SH-SY5Y (cell line): ENCODE measurements around the gene GET3.
A peak's percentile ranks its signal among the peaks of the same experiment; 100 is the strongest.

Experiments used
- GATA2 ChIP-seq: IDR thresholded peaks from 2 replicates; pipeline ENCODE4 v1.6.1; 2011; ENCODE audit warnings: mild to moderate bottlenecking, low read depth, low read length
- GATA3 ChIP-seq: IDR thresholded peaks from 2 replicates; pipeline ENCODE4 v1.6.1; 2011; ENCODE audit warnings: low read depth, mild to moderate bottlenecking, low read length, moderate library complexity

GET3 gene

DNA sequence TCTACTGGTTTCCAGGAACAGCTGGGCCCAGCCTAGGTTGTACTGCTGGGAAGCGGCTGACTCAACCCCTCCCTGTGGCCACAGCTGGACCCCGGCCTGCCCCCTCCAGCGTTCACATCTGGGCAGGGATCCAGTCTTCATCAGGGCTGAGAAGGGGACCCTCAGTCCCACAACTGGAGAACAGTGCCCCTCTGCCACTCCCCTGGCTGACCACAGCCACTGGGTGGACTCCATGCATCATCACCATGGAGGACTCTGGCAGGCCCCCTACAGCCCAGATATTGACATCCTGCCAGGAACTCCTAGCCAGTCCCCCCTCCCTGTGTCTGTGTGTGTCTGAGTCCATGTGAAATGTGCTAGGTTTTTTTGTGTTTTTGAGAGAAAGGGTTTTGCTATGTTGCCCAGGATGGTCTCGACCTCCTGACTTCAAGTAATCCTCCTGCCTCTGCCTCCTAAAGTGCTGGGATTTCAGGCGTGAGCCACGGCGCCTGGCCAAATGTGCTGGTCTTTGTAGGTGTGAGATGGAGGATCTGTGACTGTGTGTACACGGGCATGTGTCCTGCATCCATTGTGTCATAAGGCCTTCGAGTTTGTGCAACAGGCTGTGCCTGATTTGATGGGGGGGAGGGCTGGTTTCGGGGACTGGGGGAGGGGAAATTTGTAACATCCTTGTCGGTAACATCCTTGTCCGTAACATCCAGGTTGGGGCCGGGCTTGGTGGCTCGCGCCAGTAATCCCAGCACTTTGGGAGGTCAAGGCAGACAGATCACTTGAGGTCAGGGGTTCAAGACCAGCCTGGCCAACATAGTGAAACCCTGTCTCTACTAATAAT, 42.1 kb downstream of the GET3 start:
- no peak for TF ChIP-seq GATA3
- no peak for TF ChIP-seq GATA2

DNA sequence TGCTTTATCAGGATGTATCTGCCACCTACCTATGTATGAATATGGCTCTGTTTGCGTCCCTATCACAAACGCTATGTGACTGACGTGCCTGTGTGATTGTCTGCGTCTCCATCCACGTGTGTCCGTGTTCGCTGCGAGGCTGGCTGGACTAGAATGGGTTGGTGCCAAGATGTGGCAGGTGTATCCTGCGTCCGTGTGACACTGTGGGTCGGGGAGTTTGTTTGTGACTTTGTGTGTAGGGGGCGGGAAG, 44.8 kb downstream of the GET3 start:
- no peak for TF ChIP-seq GATA3
- no peak for TF ChIP-seq GATA2

DNA sequence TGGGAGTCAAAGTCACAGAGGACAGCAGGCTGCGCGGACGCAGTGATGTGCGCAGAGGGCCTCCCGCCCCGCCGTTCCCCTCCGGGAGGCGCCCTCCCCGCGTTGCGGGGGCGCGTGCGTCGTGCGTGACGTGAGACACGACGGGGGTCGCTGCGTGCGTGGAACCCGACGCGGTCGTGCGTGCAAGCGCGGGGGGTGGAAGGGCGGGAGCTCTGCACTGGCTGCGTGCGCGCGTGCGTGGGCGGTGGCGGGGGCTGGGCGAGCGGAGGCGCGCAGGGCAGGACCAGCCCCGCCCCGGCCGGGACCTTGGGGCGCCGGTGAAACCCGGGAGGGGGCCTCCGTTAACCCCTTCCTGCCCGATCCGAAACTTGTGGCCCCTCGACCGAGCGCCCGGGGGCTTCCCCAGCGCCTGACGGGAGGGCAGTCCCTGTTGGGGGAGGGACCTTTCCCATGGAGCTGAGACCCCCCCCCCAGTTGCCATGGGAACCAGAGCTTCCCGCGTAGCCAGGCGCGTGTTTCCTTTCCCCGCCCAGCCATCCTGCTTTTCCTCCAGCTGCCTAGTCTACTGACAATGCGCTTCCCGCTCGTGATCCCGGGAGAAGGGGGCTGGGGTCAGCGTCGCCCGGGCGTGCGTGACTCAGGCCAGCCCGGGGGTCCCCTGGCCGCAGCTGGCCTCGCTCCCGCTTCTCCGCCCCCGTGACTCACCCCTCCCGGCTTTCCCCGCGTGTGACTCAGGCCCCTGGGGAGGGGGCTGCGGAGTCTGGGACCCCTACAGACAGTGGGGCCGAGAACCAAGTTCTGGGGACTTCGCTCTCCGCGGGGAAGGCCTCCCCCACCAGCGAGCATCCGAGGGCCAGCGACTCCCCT, 45.4 kb downstream of the GET3 start:
- TF ChIP-seq GATA3 (no peak), GATA2 (no peak)

DNA sequence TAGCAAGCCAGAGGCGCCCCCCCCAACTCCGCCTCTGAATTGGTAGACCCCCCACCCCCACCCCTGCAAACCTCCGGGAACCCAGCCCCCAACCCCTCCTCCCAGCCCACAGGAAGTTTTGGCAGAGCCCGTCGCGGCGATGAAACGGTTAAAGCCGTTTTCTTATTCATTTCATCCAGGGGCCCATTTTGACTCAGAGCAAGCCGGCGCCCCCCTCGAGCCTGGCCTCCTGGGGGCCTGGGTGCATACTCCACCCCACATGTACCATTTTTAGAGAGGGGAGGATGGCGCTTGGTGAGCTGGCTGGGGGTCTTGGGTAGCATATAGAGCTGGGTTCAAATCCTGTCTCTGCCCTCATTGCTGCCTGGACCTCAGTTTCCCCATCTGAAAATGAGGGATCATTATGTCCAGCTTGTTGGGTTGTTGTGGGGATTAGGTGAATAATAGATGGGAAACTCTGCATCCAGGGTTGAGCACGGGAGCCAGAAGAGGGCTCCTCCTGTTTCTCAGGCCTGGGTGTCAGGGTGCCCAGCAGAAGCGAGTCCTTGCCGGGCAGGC, 46.1 kb downstream of the GET3 start:
- TF ChIP-seq GATA3 (no peak), GATA2 (no peak)

DNA sequence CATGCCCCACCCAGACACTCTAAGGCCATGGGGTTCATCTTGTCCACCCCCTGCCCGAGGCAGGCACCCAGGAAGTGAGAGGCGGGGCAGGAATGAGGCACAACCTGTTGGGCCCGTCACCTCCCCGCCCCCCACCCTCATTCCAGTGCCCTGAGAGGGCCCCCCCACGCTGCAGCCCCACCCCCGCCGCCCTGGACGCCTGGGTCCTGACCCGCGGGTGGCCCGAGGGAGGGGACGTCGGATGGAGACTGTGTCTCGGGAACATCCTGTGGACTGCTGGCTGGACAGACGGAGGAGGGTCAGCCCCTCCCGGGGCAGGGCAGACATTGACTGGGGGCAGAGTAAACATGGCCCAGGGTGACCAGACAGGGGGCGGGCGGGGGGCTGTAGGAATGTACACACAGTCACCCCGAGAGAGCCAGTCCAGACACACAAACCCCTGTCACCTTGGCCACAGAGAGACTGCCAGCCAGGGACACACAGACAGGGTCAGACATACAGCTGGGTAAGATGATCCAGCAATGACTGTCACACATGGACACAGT, 46.6 kb downstream of the GET3 start:
- TF ChIP-seq GATA2 = no peak
- no peak for TF ChIP-seq GATA3

DNA sequence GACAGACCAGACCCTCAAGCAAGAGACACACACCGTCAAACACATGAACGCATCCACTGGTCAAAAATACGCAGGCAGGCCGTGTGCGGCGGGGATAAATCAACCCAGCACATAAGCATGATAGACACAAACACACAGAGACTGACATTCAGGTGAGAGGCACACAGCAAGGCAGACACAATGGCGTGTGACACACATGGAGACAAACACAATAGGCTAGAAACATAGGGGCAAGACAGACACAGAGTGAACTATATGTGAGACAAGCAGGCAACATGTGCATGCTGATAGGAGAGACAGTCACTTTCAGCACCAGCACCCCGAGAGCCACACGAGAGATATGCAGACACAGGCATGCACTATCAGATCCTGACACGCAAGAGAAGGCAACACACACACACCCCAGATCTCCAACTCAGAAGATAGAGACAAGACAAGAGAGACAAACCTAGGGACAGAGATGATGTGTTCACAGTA, 47.1 kb downstream of the GET3 start:
- TF ChIP-seq GATA2 (peak; percentile 63), GATA3 (no peak)

DNA sequence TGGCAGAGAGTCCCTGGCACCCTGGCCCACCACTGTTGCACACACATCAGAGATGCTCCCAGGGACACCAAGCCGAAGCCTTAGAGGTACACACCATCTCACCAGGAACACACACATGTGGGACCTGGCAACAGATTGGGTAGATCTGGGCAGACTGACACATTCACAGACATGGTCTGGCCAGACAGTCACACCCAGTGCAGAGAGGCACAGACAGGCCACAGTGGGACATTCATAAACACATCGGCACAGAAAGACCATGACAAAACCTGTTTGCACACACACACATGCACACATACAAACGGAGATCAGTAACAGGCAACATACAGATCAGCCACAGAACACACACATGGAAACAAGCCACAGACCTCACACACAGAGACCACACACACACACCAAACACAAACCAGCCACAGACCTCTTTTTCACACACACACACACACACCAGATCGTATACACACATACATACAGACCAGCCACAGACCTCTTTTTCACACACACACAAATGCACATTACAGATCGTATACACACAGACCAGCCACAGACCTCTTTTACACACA, 47.7 kb downstream of the GET3 start:
- TF ChIP-seq GATA3 (no peak), GATA2 (no peak)

DNA sequence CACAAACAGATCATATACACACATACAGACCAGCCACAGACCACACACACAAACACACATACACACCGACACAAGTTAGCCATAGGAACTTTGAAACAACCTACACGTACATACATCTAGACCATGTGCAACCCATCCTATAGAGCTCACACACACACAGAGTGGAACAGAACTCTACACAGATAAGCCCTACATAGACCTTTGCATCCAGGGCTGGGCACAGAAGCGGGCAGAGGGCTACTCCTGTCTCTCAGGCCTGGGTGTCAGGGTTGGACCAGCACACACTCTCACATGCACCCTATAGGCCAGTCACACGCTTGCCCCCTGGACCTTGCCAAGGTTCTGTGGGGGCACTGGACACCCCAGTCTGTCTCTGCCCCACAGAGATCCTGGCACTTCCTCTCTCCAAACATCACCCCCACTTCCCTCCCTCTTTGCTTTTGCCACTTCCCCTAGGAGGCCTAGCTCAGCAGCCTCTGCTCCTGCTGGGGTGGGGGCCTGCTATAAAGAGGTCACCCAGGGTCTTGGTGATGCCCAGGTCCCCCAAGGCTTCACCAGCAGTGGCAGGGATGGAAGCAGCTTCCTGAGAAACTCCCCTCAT, 48.2 kb downstream of the GET3 start:
- TF ChIP-seq GATA2 = no peak
- no peak for TF ChIP-seq GATA3

DNA sequence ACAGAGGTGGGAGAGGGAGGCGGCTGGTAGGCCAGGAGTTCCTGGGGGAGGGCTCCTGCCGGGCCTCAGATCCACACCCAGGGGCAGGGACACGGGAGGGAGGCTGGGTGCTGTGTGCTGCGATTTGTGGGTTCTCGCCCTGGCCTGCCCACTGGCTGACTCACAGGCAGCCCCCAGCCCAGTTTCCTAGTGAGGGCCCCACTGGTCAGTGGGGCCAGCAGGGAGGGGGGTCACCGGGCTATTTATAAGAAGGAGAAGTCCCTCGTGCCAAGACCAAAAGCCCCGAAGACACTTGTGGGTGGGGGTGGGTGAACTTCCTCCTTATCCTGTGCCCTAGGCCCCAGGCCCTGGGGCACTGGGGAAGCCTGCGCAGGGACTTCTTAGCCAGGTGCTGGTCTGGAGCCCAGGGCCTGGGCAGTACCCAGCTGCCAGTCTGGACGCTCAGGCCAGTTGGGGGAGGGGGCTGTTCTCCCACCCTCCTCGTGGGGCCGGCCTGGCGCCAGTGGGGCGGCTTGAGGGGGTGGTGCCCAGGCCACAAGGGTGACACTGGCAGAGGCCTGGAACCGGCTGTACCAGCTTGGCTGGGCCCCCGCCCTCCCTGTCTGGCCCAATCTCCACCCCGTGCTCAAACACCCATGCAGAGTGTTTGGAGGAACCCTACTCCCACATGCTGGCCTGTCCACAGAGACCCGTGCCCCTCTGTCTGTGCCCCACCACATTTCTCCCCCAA, 49.0 kb downstream of the GET3 start:
- TF ChIP-seq GATA3 (no peak), GATA2 (no peak)

DNA sequence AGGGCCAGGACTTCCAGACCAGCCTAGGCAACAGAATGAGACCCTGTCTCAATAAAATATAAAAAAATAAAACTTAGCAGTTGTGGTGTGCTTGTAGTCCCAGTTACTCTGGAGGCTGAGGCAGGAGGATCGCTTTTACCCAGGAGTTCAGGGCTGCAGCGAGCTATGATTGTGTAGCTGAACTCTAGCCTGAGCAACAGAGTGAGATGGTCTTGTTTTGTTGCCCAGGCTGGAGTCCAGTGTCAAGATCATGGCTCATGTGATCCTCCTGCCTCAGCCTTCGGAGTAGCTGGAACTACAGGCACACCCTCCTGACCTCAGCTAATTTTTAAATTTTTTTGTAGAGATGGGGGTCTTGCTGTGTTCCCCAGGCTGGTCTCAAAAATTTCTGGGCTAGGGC, 49.7 kb downstream of the GET3 start:
- TF ChIP-seq GATA3 (no peak), GATA2 (no peak)

DNA sequence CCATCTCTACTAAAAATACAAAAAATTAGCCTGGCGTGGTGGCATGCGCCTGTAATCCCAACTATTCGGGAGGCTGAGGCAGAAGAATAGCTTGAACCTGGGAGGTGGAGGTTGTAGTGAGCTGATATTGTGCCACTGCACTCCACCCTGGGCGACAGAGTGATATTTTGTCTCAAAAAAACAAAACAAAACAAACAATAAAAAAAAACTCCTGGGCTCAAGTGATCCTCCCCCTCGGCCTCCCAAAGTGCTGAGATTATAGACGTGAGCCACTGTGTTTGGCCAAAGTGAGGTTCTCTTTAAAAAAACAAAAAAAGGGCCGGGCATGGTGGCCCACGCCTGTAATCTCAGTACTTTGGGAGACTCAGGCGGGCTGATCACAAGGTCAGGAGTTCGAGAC, 50.2 kb downstream of the GET3 start:
- TF ChIP-seq GATA2 = no peak
- TF ChIP-seq GATA3 = no peak

DNA sequence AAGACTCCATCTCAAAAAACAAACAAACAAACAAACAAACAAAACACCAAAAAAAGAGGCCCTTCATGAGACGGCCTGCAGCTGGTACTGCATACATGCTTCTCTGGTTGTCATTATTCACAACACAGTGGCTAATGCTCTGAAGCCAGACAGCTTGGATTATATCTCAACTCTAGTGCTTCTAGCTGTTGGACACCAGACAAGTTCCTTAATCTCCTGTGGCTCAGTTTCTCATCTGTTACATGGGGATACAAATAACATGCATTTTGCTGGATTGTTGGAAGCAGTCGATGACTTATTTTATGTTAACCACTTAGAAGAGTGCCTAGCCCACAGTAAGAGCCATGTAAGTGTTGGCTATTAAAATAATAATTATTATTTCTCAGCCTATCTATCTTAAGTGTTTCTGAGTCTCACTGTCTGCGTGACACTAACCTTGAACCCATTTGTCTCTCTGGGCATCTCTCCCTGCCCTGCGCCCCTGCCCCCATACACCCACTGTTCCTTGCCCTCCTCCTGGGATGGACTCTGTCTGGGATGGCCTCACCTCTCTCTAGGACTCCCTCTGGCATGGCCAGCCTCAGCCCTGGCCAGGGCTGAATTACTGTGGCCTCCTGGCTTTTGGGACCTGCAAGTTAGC, 50.9 kb downstream of the GET3 start:
- no peak for TF ChIP-seq GATA3
- TF ChIP-seq GATA2 = no peak

DNA sequence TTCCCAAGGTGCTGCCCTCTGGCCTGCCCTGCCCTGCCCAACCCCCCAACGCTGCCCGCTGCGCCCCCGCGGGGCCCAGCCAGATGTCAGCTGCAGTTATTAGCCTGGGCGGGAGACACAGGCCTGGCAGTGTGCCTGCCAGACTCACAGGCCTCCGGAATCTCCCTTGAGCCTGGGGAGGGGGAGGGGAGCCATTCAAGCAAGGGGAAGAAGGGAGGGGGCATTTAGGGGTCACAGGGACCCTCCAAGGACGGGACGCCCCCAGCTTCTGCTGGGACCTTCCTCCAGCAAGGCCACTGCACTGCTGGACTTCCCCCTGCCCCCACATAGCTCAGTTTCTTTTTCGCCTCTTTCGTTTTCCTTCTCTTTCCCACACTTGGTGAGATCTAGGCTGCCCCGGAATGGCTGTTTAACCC, 51.4 kb downstream of the GET3 start:
- TF ChIP-seq GATA2 (no peak), GATA3 (no peak)

DNA sequence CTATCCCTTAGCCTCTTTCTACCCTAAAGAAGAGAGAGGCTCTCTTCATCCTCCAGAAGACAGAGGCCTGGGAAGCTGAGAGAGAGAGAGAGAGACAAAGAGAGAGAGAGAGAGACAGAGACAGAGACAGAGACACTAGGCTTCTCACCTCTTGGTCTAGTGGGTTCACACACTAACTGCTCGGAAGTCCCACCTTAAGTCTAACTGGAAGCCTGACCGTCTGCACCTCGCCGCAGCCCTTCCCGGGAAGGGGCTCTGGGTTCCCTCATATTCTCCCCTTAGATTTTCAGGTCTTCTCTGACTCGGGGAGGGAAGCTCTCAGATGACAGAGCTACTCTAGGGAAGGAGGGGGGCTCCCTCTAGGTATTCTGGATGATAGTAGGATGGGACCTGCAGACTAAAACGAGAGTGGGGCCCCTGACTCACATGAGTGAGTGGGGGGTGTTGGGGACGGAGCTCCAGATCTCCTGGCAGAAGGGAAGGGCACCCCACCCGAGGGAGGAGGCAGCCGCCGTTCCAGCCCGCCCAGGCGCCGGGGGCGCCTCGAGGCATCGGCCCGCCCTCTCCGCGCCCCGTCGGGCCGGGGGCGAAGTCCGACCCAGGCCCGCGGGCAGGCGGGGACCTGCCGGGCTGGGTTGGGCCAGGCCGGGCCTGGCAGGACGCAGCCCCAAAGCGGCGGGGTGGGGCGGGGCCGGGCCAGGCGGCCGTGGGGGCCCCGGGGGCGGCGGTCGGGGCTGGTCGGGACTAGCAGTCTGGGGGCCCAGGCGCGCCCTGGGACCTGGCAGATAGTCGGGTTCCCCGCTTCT, 52.0 kb downstream of the GET3 start:
- no peak for TF ChIP-seq GATA3
- no peak for TF ChIP-seq GATA2
